LNCaP clone FGC (cell line): ENCODE data around the gene RRBP1.
A peak's percentile ranks its signal among the peaks of the same experiment; 100 is the strongest.
"Not testable (repeated sequence)": the region's sequence is repeated elsewhere in the genome, so short reads cannot be mapped to it uniquely, and the experiment has no call there.

Experiments used
- DNase-seq: peaks from one replicate; pipeline ENCODE4 v3.0.0-alpha.2; 2011; ENCODE audit warnings: low read depth
- H3K4me3 ChIP-seq: 2 replicates; pipeline ENCODE4 v1.5.1; 2011; ENCODE audit warnings: mild to moderate bottlenecking, low read depth, low read length, control low read depth
- TF ChIP-seq, protein P1 (sequence below): IDR thresholded peaks from 2 replicates; pipeline ENCODE4 v1.5.1; 2012; ENCODE audit warnings: mild to moderate bottlenecking; ENCODE audit not compliant: control insufficient read depth, insufficient read depth; ENCODE audit errors: extremely low read depth

Gene RRBP1

DNA sequence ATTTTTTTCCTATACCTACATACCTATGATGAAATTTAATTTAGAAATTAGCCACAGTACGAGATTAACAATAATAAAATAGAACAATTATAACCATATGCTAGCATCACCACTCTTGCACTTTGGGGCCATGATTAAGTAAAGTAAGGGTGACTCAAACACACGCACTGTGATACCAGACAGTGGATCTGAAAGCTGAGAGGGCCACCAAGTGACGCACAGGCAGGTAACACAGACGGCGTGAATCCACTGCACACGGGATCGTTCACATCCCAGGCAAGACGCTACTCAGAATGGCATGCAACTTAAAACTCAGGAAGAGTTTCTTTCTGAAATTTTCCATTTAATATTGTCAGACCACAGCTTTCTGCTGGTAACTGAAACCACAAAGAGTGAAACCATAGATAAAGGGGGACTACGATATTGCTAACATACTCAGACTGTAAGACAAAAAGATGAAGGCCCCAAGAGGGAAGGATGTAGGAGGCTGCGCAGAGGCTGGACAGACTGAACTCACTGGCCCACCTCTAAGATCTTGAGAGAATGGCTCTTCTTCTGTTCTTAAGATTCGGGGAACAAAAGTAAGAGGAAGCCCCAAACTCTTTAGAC lies 17.9 kb downstream of the RRBP1 start:
- TF ChIP-seq, protein P1, sequence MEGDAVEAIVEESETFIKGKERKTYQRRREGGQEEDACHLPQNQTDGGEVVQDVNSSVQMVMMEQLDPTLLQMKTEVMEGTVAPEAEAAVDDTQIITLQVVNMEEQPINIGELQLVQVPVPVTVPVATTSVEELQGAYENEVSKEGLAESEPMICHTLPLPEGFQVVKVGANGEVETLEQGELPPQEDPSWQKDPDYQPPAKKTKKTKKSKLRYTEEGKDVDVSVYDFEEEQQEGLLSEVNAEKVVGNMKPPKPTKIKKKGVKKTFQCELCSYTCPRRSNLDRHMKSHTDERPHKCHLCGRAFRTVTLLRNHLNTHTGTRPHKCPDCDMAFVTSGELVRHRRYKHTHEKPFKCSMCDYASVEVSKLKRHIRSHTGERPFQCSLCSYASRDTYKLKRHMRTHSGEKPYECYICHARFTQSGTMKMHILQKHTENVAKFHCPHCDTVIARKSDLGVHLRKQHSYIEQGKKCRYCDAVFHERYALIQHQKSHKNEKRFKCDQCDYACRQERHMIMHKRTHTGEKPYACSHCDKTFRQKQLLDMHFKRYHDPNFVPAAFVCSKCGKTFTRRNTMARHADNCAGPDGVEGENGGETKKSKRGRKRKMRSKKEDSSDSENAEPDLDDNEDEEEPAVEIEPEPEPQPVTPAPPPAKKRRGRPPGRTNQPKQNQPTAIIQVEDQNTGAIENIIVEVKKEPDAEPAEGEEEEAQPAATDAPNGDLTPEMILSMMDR: no peak
- no peak overlapping the region for H3K4me3 ChIP-seq
- DNase-seq: no peak

DNA sequence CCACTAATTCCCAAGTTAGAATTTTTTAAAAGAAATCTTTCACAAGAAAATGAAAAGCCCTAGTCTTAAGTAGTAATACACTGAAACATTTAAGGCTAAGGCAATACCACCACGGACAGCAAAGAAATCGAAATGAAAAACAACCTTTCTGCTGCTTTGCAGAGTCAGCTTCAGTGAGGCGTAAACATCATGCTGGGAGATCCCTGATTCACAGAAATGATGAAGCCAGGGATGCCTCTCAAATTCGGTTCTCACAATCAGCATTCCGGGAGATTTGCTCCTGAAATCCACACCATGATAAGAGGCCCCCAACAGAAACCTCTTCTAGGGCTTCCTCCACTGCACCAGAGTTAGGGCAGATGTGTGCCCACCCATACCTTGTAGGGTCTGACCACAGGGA lies 18.6 kb downstream of the RRBP1 start:
- no peak overlapping the region for H3K4me3 ChIP-seq

DNA sequence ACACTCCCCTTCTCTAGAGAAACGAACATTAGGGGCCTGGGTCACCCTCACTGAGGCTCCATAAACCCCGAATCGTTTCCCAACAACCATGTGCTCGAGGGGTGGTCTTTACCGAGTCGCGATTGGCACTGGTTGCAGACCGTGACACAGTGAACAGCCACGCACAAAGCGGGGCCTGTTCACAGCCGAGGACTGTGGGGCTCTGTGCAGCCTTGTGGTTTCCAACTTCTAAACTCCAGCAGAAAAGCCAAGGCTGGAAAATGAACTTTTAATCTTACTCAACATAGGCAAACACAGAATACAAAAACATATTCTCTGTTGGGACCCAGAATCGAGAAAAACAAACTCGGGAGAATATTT lies 19.0 kb downstream of the RRBP1 start:
- H3K4me3 ChIP-seq: no peak overlapping the region
- TF ChIP-seq, protein P1: no peak
- no peak for DNase-seq

More for the DNA sequence above, 18.6 kb downstream of the RRBP1 start:
- TF ChIP-seq, protein P1: no peak
- DNase-seq: no peak

DNA sequence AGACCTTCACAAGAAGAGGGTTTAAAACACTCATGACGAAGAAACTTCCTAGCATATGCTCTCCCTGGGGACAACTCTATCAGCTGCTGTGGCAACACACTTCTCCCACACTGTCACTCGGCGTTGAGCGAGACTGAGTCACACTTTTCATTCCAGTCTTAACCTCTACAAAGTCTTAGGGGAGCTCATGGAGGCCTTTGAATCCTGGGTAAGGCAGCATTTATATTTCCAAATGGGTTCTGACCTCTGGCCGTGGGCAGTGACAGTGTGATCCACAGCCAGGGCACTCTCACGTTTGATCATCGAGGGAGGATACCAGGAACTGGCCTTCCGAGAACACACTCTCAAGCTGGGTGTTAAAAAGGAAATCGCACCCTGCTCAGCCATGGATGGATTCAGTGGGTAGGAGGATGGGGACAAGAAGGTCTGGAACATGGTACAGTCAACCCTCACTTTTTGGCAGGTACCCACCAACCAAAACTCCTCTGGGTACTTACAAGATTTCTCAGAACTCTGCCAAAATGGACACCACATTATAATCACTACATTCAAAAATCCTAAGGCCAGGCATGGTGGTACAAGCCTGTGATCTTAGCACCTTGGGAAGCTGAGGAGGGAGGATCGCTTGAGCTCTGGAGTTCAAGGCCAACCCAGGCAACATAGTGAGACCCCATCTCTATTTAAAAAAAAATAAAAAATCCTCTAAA lies 19.6 kb downstream of the RRBP1 start:
- DNase-seq: no peak
- TF ChIP-seq, protein P1: no peak
- no peak overlapping the region for H3K4me3 ChIP-seq

DNA sequence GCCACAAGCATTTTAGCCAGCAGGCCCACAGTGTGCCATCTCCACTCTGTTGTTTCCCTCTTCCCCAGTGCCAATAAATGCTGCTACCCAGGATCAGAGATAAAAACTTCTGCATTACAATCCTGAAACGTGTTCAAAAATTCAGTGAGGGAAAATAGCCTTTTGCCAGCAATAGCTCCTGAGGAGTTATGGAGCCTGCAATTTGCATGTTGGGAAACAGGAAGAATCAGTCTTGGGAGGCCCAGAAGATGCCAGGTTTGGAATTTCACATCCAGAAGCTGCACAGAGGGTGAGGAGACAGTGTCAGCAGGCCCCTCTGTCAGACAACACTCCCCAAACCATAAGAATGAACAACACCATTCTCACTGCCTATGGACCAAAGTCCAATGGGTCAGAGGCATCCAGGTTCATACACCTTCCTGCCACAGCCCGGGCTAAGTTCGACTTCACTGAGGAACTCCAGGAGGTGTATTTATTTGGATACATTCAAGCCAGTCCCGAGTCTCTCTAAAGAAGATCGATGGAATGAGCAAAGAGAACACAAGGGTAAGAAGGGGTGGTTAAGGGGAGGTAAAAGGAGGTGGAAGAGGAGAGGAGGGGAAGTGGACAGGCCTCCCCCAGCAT lies 20.8 kb downstream of the RRBP1 start:
- TF ChIP-seq, protein P1: no peak
- H3K4me3 ChIP-seq: no peak overlapping the region
- no peak for DNase-seq

DNA sequence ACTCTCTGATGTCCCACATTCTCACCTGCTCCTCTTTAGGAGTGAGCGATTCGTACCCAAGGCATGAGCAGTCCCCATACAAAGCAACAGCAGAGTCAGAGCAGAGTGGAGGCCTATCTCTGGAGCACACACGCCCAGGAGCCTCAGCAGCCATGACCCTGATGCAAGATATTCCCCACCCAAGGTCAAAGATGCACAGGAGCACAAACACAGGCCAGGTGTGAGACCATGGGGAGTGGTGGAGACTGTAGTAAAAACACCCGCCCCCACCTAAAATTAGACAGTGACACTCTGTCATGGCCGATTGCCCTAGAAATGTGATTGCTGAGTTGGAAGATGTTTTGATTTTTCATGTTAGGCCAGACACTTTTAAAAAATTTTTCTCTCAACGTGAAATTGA lies 21.4 kb downstream of the RRBP1 start:
- TF ChIP-seq, protein P1: no peak
- H3K4me3 ChIP-seq: no peak overlapping the region
- DNase-seq: no peak

DNA sequence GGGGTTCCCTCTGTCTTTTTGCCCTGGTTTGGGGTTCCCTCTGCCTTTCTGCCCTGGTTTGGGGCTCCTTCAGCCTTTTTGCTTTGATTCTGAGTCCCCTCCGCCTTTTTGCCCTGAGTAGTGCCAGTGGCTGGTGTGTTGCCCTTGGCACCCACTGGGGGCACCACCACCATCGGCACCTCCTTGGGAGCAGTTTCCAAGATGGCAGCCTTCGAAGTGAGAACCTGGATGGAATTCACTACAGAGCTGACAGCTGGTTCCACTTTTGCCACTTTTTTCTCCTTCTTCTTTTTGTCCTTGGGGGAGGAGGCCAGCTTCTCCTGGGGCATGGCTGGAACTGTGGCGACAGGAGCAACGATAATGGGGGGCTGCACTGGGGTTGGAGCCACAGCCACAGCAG lies 22.2 kb downstream of the RRBP1 start:
- no peak overlapping the region for H3K4me3 ChIP-seq
- no peak for DNase-seq
- TF ChIP-seq, protein P1: 0 out of 2 replicates have a peak, but pooled peaks have one; percentile 8

DNA sequence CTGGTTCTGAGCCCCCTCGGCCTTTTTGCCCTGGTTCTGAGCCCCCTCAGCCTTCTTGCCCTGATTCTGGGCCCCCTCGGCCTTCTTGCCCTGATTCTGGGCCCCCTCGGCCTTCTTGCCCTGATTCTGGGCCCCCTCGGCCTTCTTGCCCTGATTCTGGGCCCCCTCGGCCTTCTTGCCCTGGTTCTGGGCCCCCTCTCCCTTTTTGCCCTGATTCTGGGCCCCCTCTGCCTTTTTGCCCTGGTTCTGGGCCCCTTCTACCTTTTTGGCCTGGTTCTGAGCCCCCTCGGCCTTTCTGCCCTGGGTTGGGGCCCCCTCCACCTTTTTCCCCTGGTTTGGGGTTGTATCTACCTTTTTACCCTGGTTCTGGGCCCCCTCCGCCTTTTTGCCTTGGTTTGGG lies 22.7 kb downstream of the RRBP1 start:
- H3K4me3 ChIP-seq, DNase-seq: not testable (repeated sequence)
